Panc1 (cell line): ENCODE data around the gene ZNF778. TPM values are rescaled to one million over a fixed set of nuclear protein-coding genes. Genes with fewer than 3 reads are reported as not detected.

ENCODE experiments used
- ATAC-seq: fragments of 200-7000 bp; cut with Tn5 transposase; 2 replicates; pipeline ENCODE4 v1.9.1; 2020; ENCODE audit warnings: mild to moderate bottlenecking, moderate library complexity
- BruUV-seq: library from RNA; stranded (reverse); fragments of 400-500 nt; replicated peaks from 2 replicates; lab custom pipeline; 2021; lab: Mats Ljungman, UMichigan
- CTCF ChIA-PET: fragments of 300-600 bp; sonication (Branson Sonifier 250); formaldehyde crosslinking; loops from one replicate; lab custom pipeline; 2022; ENCODE audit warnings: antibody characterized with exemption; lab: Charles Lee
- POLR2A ChIA-PET: fragments of 300-600 bp; sonication (Branson Sonifier 250); formaldehyde crosslinking; loops from one replicate; lab custom pipeline; 2022; ENCODE audit warnings: antibody characterized with exemption; lab: Charles Lee
- DNase-seq: peaks from one replicate; pipeline ENCODE4 v3.0.0-alpha.2; 2010; ENCODE audit warnings: low read depth, low spot score
- H3K27ac ChIP-seq: 2 replicates; pipeline ENCODE4 v1.5.1; 2011; ENCODE audit warnings: mild to moderate bottlenecking, low read length, inconsistent platforms
- H3K27me3 ChIP-seq: fragments of 200-500 bp; sonication (Bioruptor generic); 2 replicates; pipeline ENCODE4 v1.6.0; 2014; ENCODE audit warnings: low read length, inconsistent platforms; ENCODE audit not compliant: control insufficient read depth, insufficient read depth
- H3K36me3 ChIP-seq: fragments of 200-500 bp; sonication (Bioruptor generic); 2 replicates; pipeline ENCODE4 v1.5.1; 2014; ENCODE audit warnings: inconsistent platforms, mild to moderate bottlenecking, low read length, moderate library complexity; ENCODE audit not compliant: control insufficient read depth, insufficient read depth
- H3K4me1 ChIP-seq: 2 replicates; pipeline ENCODE4 v1.5.1; 2011; ENCODE audit warnings: inconsistent platforms, mild to moderate bottlenecking, low read length, moderate library complexity; ENCODE audit not compliant: control insufficient read depth, insufficient read depth
- H3K4me3 ChIP-seq, 2 experiments: 2 replicates each; pipeline ENCODE4 v1.5.1; 2011 to 2012; ENCODE audit warnings: low read depth in 2 of 2, low read length in 2 of 2, mild to moderate bottlenecking in 2 of 2, inconsistent platforms in 1 of 2, moderate library complexity in 1 of 2
- H3K9me3 ChIP-seq: fragments of 200-500 bp; sonication (Bioruptor generic); 2 replicates; pipeline ENCODE4 v1.5.1; 2014; ENCODE audit warnings: low read depth, mild to moderate bottlenecking, inconsistent platforms, low read length, moderate library complexity; ENCODE audit not compliant: control insufficient read depth, insufficient read depth
- POLR2AphosphoS5 ChIP-seq: IDR thresholded peaks from 2 replicates; pipeline ENCODE4 v1.6.1; 2012; ENCODE audit warnings: mild to moderate bottlenecking, low read depth, low read length, moderate library complexity
- SIN3A ChIP-seq: IDR thresholded peaks from 2 replicates; pipeline ENCODE4 v1.6.1; 2012; ENCODE audit warnings: low read depth, mild to moderate bottlenecking, low read length, moderate library complexity, borderline replicate concordance; ENCODE audit not compliant: insufficient read depth
- TCF7L2 ChIP-seq: IDR thresholded peaks from 2 replicates; pipeline ENCODE4 v1.6.1; 2011; ENCODE audit warnings: mild to moderate bottlenecking, low read depth, low read length, inconsistent platforms
- in situ Hi-C: cut with HindIII; loops from 2 replicates; pipeline ENCODE4 v1.10.0; 2016; ENCODE audit warnings: low sequenced_read_pairs, low pct_unique_long_range_greater_than_20kb
- intact Hi-C: fragments of 100-400 bp; cut with micrococcal nuclease; formaldehyde crosslinking; loops from one replicate; pipeline ENCODE4 v1.10.0; 2022; ENCODE audit not compliant: unreplicated experiment
- total RNA-seq: library from RNA; stranded (reverse); gene quantifications from one replicate; pipeline ENCODE4 v1.2.1, GENCODE V29; 2021; ENCODE audit not compliant: unreplicated experiment
- TF ChIP-seq, protein P1 (sequence below), 2 experiments: IDR thresholded peaks; 2 replicates each; pipeline ENCODE4 v1.6.1; 2011 to 2012; ENCODE audit warnings: low read depth in 2 of 2, control low read depth in 1 of 2, low read length in 1 of 2, mild to moderate bottlenecking in 1 of 2, moderate library complexity in 1 of 2; ENCODE audit not compliant: insufficient read depth in 1 of 2
- TF ChIP-seq, protein P2 (sequence below): fragments of 450-650 bp; IDR thresholded peaks from 2 replicates; pipeline ENCODE4 v1.5.1; 2017; ENCODE audit warnings: mild to moderate bottlenecking

Gene ZNF778
- total RNA-seq, 1 experiment from 2014 or later: 15.0 TPM

DNA sequence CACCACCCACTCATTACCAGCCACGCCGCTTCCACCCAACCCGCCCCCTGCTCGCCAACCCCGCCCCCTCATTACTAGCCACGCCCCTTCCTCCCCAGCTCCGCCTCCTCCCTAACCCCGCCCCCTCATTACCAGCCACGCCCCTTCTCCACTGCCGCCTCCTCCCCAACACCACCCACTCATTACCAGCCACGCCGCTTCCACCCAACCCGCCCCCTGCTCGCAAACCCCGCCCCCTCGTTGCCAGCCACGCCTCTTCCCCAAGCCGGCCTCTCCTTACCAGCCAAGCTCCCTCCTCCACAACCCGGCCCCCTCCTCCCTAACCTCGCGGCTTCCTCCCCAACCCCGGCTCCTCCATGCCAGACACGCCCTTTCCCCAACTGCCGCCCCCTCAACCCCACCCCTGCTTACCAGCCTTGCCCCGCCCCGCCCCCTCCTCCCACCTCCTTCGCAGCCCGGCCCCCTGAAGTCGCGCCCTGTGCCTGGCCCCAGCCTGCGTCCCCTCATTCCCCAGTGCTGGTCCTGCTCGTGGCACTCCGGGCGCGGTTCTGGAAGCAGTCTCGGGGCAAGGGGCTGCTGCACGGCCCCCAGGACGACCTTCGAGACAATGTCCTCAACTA, 24.4 kb upstream of the ZNF778 start:
- POLR2A ChIA-PET: interaction anchor here (0.6 to 0.7 kb wide), 3 partner anchors 9 to 251 kb away, joined by 3 read pairs; no protein-coding TSS in a partner anchor
- Histone ChIP-seq H3K4me3 (no peak overlapping the region; a peak in 1 of 4 replicates), H3K27me3 (no peaks in the 10 kb centered on the region), H3K9me3 (no peaks in the 10 kb centered on the region), H3K4me1 (no peaks in the 10 kb centered on the region), H3K27ac (no peak overlapping the region), H3K36me3 (no peaks in the 10 kb centered on the region; the same call in 1 of the 2 replicates)
- no peak for DNase-seq
- no TSS peak for BruUV-seq
- TF ChIP-seq, protein P1, sequence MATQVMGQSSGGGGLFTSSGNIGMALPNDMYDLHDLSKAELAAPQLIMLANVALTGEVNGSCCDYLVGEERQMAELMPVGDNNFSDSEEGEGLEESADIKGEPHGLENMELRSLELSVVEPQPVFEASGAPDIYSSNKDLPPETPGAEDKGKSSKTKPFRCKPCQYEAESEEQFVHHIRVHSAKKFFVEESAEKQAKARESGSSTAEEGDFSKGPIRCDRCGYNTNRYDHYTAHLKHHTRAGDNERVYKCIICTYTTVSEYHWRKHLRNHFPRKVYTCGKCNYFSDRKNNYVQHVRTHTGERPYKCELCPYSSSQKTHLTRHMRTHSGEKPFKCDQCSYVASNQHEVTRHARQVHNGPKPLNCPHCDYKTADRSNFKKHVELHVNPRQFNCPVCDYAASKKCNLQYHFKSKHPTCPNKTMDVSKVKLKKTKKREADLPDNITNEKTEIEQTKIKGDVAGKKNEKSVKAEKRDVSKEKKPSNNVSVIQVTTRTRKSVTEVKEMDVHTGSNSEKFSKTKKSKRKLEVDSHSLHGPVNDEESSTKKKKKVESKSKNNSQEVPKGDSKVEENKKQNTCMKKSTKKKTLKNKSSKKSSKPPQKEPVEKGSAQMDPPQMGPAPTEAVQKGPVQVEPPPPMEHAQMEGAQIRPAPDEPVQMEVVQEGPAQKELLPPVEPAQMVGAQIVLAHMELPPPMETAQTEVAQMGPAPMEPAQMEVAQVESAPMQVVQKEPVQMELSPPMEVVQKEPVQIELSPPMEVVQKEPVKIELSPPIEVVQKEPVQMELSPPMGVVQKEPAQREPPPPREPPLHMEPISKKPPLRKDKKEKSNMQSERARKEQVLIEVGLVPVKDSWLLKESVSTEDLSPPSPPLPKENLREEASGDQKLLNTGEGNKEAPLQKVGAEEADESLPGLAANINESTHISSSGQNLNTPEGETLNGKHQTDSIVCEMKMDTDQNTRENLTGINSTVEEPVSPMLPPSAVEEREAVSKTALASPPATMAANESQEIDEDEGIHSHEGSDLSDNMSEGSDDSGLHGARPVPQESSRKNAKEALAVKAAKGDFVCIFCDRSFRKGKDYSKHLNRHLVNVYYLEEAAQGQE (IDR thresholded peaks at IDR 0.05; ENCODE audit: insufficient read depth in 1 of 2, low read depth in 2 of 2, low read length in 1 of 2): no peak
- TF ChIP-seq TCF7L2: no peak
- TF ChIP-seq POLR2AphosphoS5: no peak
- no peak for TF ChIP-seq SIN3A
- TF ChIP-seq, protein P2, sequence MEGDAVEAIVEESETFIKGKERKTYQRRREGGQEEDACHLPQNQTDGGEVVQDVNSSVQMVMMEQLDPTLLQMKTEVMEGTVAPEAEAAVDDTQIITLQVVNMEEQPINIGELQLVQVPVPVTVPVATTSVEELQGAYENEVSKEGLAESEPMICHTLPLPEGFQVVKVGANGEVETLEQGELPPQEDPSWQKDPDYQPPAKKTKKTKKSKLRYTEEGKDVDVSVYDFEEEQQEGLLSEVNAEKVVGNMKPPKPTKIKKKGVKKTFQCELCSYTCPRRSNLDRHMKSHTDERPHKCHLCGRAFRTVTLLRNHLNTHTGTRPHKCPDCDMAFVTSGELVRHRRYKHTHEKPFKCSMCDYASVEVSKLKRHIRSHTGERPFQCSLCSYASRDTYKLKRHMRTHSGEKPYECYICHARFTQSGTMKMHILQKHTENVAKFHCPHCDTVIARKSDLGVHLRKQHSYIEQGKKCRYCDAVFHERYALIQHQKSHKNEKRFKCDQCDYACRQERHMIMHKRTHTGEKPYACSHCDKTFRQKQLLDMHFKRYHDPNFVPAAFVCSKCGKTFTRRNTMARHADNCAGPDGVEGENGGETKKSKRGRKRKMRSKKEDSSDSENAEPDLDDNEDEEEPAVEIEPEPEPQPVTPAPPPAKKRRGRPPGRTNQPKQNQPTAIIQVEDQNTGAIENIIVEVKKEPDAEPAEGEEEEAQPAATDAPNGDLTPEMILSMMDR: no peak
- in situ Hi-C loops (no loop called here), intact Hi-C loops (no loop called here)
- CTCF ChIA-PET: interaction anchor here (0.8 to 1.1 kb wide), 3 partner anchors 8 to 302 kb away, joined by 5 to 13 read pairs (median 6); no protein-coding TSS in a partner anchor
- ATAC-seq: peak; percentile 68

DNA sequence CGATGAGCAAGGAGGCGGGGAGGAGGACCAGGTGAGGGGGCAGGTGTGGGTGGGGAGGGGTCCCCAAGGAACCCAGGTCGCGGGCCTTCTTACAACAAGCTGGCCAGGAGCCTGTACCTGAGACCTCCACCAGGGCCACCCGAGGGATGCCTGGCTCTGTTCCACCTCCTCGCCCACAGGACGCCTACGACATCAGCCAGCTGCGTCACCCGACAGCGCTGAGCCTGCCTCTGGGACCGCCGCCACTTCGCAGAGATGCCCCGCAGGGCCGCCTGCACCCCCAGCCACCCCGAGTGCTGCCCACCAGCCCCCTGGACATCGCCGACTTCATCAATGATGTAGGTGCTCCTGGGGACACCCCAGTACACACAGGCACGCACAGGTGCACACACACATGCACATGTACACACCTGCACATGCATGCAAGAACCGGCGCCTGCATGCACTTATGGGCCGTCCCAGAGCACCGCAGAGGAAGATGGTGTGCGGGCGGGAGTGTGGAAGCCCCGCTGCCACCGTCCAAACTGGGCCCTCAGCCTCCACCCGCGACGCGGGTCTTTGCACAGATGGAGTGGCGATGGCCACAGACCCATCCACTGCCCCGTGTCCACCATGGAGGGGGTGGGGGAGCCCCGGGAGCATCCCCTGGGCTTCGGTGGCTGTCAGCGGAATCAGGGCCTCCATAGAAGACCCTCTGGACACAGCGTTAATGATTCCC, 23.8 kb upstream of the ZNF778 start:
- ChIA-PET POLR2A (no interaction called here), CTCF (no interaction called here)
- no peak for DNase-seq
- Histone ChIP-seq H3K36me3 (no peaks in the 10 kb centered on the region; the same call in 1 of the 2 replicates), H3K27ac (no peak overlapping the region), H3K9me3 (no peaks in the 10 kb centered on the region), H3K27me3 (no peaks in the 10 kb centered on the region), H3K4me3 (no peak overlapping the region; a peak in 1 of 4 replicates), H3K4me1 (no peaks in the 10 kb centered on the region)
- no peak for ATAC-seq
- in situ Hi-C loops (no loop called here), intact Hi-C loops (no loop called here)
- TF ChIP-seq SIN3A: no peak
- no peak for TF ChIP-seq TCF7L2
- TF ChIP-seq POLR2AphosphoS5: no peak
- TF ChIP-seq, protein P1 (IDR thresholded peaks at IDR 0.05; ENCODE audit: insufficient read depth in 1 of 2, low read depth in 2 of 2, low read length in 1 of 2): no peak
- TF ChIP-seq, protein P2: no peak
- BruUV-seq: no TSS peak
